G401 (cell line): ENCODE results near the gene NPY5R. TPM values are rescaled to one million over a fixed set of nuclear protein-coding genes. Genes with fewer than 3 reads are reported as not detected.

Experiments used
- DNase-seq: peaks from one replicate; pipeline ENCODE4 v3.0.0-alpha.2; 2015; ENCODE audit warnings: low spot score
- in situ Hi-C: cut with HindIII; loops from 2 replicates; pipeline ENCODE4 v1.10.0; 2016; ENCODE audit warnings: low sequenced_read_pairs, mixed read lengths
- total RNA-seq: library from RNA; depleted of rRNA; stranded (reverse); fragments of >200 nt; shearing (Covaris generic); gene quantifications from 2 replicates; pipeline ENCODE4 v1.2.3, GENCODE V29; 2014; rRNA removed

NPY5R gene
- total RNA-seq = not detected in 2 replicates

DNA sequence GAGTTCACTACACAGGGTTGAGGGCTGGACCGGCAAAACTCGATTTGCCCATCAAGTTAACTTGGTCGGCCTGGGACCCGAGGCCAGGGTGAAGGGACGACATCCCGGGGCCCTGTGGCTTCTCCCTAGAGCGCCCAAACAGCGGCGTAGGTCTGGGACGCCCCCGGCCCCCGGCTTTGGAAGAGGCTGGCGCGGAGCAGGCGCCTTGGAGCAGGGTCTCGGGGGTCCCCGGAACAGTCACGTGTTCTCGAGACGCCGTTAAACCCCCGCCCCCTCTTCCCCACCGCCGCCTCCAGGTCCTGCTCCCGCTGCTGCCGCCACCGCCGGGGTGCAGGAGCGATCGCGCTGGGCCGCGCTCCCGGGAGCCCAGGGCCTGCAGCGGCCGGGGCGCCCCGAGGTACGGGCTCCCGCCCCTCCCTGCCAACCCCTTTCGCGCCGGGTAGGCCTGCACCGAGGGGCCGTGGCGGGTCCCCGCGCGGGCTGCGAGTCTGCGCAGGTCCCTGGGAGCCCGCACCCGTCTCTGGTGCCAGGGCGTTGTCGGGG lies at the start of gene NPY5R:
Gene NPY5R (plus strand): TSS at position 289 of the 543 bp plus-strand sequence. CDS start 6,382 bp downstream, outside the sequence.
- DNase-seq = no peak
- in situ Hi-C loops = no loop called here

DNA sequence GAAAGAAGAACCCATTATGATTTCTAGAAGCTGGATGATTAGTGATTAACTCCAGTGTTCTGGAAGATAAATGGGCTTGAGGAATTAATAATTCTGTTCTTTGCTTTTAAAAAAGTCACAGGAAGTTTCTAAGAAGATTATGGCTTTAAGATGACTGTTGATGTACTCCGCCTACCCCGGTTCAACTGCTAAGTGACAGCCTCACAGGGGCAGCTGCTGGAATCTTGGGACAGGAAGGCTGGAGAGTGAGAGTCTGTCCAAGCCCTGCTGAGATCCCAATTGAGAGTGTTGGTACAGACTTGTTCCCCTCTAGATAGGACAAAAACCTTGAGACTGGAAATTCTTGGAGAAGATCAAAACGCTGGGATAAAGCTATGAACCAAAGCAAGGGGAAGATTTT lies 48.6 kb upstream of the NPY5R start:
- in situ Hi-C loops = no loop called here

DNA sequence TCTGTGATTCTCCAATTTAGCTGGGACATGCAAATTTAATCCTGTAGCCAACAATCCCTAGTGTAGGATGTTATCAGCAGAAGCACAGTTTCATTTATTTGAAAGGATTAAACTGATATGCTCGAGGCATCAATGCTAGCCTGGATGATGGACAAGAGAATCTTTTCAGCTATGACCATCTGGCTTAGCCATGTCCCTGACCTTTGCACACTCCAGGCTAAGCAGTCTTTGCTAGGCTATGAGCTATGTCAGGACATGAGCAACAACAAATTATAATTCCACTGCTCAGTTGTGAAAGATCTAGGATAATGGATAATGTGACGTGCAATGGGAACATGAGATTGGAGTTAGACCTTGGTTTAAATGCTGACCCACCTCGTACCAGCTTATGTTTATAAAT lies 43.2 kb upstream of the NPY5R start:
- in situ Hi-C loops = no loop called here
- no peak for DNase-seq

More for the DNA sequence above, 48.6 kb upstream of the NPY5R start:
- no peak for DNase-seq

DNA sequence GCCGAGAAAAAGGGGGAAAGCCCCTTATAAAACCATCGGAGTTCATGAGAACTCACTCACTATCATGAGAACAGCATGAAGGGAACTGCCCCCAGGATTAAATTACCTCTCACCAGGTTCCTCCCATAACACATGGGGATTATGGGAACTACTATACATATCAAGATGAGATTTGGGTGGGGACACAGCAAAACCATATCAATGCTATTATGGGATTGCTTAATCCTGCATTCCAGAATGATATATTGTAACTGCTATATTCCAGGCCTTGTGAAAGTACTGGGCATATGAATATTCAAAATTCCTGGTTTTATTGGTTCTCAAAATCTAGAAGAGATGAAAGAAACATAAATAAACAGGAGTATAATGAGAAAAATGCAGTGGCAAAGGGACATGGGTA lies 40.6 kb upstream of the NPY5R start:
- in situ Hi-C loops = no loop called here

DNA sequence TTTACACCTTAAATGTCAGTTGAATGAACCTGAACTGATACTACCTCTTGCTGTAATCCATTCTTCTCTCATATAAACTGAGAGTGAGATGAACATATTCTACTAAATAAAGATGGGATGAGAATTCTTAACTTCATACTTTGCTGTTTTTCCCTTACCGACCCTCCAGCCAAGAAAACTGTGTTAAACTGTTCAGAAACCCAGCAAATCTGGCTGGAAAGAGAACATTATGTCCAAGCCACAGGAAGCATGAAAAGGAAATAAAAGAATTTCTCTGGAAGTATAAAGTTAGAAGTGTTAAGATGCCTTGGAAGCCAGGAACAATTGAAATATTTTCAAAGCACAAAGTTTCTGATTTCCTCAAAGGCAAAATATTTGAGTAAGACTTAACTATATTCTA lies 34.2 kb upstream of the NPY5R start:
- in situ Hi-C loops = no loop called here

More for the DNA sequence above, 40.6 kb upstream of the NPY5R start:
- DNase-seq = no peak

DNA sequence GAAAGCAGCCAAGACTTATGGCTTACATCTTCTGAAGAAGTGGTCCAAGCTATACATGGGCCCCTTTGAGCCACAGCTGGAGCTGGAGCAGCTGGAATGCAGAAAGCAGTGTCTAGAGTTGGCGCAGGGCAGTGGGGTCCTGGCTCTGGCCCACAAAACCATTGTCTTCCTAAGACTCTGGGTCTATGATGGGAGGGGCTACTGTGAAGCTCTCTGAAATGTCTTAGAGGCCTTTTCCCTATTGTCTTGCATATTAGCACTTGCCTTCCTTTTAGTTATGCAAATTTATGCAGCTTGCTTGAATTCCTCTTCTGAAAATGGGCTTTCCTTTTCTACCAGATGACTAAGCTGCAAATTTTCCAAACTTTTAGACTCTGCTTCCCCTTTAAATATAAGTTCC lies 26.6 kb upstream of the NPY5R start:
- in situ Hi-C loops = no loop called here
- no peak for DNase-seq

More for the DNA sequence above, 34.2 kb upstream of the NPY5R start:
- no peak for DNase-seq

DNA sequence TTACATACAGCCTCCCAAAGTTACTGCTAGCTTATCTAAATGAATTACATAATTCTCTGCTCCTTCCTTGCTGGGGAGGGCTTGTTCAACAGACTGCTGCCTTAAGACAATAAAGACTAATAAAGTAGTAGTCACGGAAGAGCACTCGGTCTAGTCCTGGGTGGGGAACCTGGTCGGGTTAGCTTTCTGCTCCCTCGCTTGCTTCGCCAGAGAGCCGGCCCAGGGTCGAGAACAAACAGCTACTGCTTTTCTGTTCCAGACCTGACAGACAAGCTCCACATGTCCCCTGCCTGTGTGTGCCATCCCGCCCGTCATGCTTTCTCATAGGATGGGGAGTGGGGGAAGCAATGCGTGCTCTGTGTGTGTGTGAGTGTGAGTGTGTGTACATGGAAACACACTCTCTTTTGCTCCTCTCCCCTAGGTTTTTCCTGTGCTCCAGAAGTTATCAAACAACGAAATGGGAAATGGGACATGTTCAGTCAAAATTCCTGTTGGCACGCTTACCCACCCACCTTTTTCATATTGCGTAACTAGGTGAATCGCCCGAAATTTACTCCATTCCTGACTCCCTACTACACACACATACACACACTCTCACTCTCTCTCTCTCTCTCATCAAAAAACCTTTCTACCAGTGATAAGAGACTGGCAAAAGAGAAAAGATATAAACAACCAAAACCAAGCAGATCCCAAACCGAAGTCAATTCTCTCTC lies 12.6 kb upstream of the NPY5R start:
- DNase-seq = peak; percentile 21
- in situ Hi-C loops = no loop called here

DNA sequence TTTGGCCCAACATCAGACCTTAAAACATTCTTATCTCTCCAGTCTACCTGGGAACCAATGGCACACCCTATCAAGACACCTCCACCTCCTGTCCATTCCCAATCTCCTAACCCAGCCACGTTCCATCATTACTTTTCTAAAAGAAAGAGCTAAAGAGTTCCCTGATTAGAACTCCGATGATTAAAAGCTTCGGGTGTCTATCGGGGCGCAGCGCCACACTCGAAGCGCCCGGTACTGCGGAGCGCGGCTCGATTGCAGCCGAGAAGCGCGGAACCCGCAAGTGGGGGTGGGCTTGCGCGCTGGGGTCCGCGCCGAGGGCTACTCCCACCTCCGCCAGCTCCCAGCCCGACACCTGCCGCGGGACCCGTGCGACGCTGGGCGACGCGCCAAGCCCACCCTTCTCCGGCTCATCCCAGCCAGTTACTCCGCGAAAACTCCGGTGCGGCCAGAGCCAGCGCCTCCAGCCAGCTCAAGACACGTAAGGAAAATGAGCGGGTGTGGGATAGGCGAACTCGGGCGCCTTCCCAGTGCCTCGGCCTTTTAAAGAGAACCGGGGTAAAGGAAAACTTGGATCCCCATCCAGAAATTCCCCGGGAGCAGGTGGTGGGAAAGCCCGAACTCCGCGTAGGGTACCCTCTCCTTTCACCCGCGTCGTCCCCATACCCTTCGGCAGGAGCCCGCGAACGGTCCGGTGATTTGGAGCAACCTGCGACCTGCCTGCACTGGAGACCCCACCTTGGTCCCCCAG lies 11.9 kb upstream of the NPY5R start:
- in situ Hi-C loops = no loop called here
- peak; percentile 11 for DNase-seq

DNA sequence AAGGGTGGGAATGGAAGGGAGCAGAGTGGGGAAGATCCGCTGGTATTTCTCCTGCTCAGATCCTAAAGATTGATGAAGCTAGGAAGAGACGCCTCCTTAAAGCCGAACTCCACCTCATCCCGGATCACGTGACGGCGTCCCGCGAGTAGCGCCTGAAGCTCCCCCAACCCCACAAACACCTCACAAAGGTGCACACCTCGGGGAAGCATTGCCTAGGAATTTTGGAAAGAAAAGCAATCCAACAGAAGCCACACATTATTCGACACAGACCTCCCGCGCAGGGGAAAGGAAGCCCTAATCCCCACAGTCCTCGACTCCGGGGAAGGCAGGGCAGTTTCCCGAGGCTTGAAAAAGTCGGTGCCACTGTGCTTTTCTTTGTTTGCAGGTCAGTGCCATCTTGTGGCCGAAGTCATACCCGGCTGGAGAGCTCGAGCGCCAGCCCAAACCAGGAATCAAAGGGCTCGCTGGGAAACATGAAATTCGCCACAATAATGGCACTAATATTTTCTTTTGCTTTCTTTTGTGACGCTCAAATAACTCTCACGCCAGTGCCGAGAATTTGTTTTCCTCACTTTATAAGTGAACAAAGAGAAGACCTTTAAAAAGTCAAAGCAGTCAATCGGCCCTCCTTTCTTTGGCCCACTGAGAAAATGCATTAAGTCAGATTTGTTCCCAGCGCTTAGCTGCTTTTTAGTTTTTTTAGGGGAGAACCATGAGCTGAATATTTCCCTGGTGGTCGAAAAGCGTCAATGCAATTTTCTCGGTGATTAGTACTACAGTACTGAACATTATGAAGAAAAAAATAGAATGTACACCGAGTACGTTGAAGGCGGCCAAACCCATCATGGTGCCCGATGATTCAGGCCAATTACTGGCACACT lies 10.9 kb upstream of the NPY5R start, which contains the start of gene NPY1R:
Gene NPY1R (minus strand): TSS at position 71 of the 881 bp plus-strand sequence. CDS start 6,042 bp downstream, outside the sequence.
- in situ Hi-C loops = no loop called here
- DNase-seq = peak; percentile 75

DNA sequence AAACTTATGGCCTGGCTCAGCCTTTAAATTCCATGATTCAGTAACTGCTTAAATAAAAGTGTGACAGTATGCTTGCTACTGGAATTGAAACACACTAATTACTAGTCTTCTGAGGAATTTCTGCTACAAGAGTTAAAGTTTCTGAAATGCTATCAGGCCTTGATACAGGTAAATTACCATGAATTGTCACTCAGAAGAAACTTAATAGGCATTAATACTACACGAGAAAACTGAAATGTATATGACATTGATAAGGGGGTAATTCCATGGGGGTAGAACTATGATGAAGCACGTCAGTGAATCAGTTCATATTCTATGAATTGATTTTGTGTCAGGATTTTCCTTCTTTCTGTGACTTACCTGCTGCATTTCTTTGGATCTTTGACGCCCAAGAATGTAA lies 8.3 kb upstream of the NPY5R start:
- in situ Hi-C loops = no loop called here

DNA sequence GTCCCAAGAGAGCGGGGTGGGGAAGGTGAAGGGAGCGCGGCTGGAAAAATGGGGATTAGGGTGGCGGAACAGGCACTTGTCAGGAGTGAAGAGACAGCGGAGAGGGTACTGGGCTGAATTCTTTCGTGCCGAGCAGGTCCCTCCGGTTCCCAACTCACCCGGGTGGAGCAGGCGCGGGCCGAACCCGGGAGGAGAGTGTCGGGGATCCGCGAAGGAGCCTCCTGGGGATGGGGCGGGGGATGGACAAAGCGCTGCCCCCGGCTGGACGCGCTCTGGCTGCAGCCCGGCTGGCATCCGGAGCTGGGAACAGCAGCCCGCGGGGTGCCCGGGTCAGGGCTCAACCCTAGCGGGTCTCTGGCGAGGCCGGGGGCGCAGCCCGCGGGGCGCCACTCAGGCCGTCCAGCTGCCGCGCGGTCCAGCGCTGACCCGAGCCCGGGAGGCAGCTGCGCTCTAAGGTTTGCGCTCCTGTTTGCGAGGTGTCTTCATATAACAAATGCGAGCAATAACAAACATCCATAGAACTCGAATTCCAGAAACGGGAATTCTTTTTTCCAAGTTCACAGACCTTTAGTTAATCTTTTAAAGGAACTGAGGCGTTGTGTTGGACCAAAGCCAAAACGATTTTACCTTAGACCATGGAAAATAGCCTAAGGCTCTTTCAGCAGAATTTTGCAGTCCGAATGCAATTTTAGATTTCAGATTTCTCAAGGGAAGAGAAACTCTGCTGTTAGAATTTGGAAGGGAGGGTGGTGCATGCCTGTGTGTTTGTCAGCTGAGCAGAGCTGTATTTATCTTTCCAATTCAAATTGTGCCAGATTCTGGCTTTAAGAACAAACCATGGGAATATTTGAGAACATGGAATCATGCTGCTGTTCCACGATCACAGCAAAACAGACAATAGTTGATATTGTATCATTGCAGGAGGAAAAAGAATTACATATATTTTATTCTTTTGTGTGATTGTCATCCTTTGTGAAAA lies 744 bp downstream of the NPY5R start:
- in situ Hi-C loops = no loop called here
- DNase-seq = no peak

More for the DNA sequence above, 8.3 kb upstream of the NPY5R start:
- DNase-seq = no peak

DNA sequence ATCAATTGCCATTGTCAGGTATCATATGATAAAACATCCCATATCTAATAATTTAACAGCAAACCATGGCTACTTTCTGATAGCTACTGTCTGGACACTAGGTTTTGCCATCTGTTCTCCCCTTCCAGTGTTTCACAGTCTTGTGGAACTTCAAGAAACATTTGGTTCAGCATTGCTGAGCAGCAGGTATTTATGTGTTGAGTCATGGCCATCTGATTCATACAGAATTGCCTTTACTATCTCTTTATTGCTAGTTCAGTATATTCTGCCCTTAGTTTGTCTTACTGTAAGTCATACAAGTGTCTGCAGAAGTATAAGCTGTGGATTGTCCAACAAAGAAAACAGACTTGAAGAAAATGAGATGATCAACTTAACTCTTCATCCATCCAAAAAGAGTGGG lies 7.0 kb downstream of the NPY5R start:
- no peak for DNase-seq
- in situ Hi-C loops = no loop called here

DNA sequence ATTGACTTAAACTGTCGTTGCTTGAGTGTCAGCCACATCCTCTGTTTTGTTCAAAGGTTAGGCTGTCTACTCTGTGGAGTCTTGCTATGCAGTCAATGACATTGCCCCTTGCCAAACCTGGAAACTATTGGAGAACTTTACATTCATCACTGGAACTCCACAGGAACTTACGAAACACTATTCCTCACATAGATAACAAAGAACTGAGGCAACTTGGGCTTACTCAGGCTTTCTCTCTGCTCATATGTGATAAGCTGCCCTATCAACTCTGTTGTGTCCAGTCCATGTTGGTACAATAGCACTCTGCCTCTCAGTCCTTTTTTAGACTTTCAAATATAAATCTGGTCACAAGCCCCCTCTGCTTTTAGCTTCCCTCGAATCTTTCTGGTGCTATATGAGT lies 9.4 kb downstream of the NPY5R start:
- in situ Hi-C loops = no loop called here

DNA sequence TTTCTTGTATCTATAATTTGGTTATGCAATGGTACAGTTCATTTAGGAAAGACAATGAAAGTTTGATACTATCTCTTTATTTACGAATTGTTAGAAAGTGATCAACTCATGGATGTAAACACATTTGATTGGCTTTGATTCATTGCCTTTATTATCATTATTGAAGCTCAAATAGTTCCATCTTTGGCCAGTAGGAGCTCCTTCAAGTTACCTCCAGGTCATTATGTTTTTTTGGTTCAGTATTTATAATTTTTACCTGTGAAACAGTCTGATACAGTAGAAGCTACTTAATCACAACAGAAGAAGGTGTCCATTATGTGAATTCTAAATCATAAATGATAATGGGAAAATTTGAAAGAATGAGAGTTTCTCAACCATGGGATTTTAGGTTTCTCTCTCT lies 12.4 kb downstream of the NPY5R start:
- in situ Hi-C loops = no loop called here
- DNase-seq = no peak

More for the DNA sequence above, 9.4 kb downstream of the NPY5R start:
- DNase-seq = no peak

DNA sequence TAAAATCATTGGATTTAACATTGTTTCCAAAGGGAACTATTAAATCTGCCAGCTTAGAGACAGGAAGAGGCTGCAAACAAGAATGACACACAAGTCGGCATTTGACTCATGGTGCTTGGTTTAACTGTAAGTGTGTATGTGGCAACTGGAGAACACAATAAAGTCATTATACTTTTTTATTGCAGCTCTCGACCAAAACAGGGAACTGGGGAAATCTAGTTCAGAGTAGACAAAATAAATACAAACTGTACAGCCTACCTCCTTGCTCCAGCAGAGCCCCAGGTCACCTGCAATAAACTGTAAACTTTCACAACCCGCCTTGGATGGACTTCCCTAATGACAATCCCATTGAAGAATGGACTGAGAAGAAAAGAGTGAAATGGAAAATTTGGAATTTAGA lies 24.0 kb downstream of the NPY5R start:
- in situ Hi-C loops = no loop called here
- DNase-seq = no peak

DNA sequence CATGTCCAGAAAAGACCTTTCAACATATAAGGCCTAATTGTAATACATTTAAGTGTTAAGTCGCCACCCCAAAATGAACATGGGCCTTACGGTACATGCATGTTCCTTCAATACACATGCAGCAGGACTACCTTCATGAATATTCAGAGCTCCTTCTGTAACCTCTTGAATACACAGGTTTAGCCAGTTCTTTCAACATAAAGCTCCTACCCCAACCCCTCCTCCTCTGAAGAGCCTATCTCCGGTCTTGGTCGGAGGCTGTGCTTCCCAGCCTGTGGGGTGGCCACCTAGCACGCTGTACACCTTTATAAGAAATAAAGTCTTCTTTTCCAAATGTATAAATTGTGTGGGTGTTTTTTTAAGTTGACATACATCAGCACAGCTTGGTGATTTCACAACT lies 28.3 kb downstream of the NPY5R start:
- in situ Hi-C loops = no loop called here
- no peak for DNase-seq

DNA sequence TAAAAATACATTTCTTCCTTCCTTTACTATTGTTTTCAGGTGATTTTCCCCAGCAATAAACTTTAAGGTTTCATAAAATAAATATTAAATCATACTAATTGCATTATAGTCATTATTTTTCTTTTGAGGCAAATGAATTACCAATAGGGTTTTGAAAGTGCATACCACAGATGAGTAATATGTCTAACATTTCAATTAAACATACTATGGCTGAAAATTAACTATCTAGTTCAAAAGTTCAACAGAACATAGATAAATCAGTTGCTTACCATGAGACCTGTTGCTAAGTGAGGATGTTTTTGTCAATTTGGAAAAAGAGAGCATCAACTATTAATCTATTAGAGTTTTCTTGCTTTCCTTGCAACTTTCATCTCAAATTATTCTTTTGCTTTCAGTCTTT lies 35.0 kb downstream of the NPY5R start:
- no peak for DNase-seq
- in situ Hi-C loops = no loop called here

DNA sequence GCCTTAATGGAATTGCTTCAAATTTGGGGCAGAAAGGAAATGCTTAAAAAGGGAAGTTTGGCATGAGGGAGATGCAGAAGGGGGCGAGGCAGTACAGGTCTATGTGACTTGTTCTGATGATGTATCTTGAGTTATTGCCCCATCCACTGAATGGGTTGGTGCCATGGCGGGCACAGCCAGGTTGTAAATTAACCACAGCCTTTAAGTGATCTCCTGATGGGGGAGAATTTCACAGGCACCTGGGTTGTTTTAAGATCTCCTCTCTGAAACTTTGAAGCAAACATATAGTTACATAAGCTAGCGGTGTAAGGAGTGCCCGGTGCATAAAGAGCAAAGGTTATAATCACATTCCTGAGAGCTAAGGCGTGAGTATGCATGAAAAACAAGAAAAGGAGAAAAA lies 37.0 kb downstream of the NPY5R start:
- DNase-seq = no peak
- in situ Hi-C loops = no loop called here
